Caco-2 (cell line): ENCODE data around the gene MRPL38. TPM values are rescaled to one million over a fixed set of nuclear protein-coding genes. Genes with fewer than 3 reads are reported as not detected.

Experiments
- BruUV-seq: library from RNA; stranded (reverse); fragments of 400-500 nt; replicated peaks from 2 replicates; lab custom pipeline; 2021; lab: Mats Ljungman, UMichigan
- CTCF ChIA-PET: fragments of 300-600 bp; sonication (Branson Sonifier 250); formaldehyde crosslinking; loops from one replicate; lab custom pipeline; 2022; ENCODE audit warnings: antibody characterized with exemption; lab: Charles Lee
- POLR2A ChIA-PET: fragments of 300-600 bp; sonication (Branson Sonifier 250); formaldehyde crosslinking; loops from one replicate; lab custom pipeline; 2022; ENCODE audit warnings: antibody characterized with exemption; lab: Charles Lee
- DNase-seq, 2 experiments: peaks; one replicate each; pipeline versions ENCODE4 v3.0.0 to v3.0.0-alpha.2; 2020 to 2022
- H3K27me3 ChIP-seq: replicated peaks from 2 replicates; pipeline ENCODE4 v1.6.0; 2011; ENCODE audit warnings: low read length; ENCODE audit not compliant: control insufficient read depth, insufficient read depth
- H3K36me3 ChIP-seq: 2 replicates; pipeline ENCODE4 v1.5.1; 2011; ENCODE audit warnings: low read length; ENCODE audit not compliant: control insufficient read depth, insufficient read depth
- H3K4me1 ChIP-seq: fragments of 250-450 bp; sonication (Bioruptor Pico); 2 replicates; pipeline ENCODE4 v1.5.1; 2020; ENCODE audit warnings: mild to moderate bottlenecking
- H3K4me3 ChIP-seq: 2 replicates; pipeline ENCODE4 v1.5.1; 2011; ENCODE audit warnings: low read depth, mild to moderate bottlenecking, control low read depth, low read length
- H3K9me3 ChIP-seq: fragments of 250-450 bp; sonication (Bioruptor Pico); 2 replicates; pipeline ENCODE4 v1.5.1; 2020; ENCODE audit warnings: mild to moderate bottlenecking, moderate library complexity
- H3K27ac Mint-ChIP-seq: one replicate; pipeline ENCODE4 v1.8.0; 2022; ENCODE audit warnings: mixed read lengths; ENCODE audit not compliant: unreplicated experiment
- H3K27me3 Mint-ChIP-seq: one replicate; pipeline ENCODE4 v1.8.0; 2022; ENCODE audit warnings: mixed read lengths; ENCODE audit not compliant: insufficient read depth, unreplicated experiment
- H3K36me3 Mint-ChIP-seq: one replicate; pipeline ENCODE4 v1.8.0; 2022; ENCODE audit warnings: mild to moderate bottlenecking, mixed read lengths; ENCODE audit not compliant: insufficient read depth, unreplicated experiment
- H3K4me1 Mint-ChIP-seq: one replicate; pipeline ENCODE4 v1.8.0; 2022; ENCODE audit warnings: low read depth, mixed read lengths; ENCODE audit not compliant: unreplicated experiment
- H3K4me3 Mint-ChIP-seq: one replicate; pipeline ENCODE4 v1.8.0; 2022; ENCODE audit warnings: mild to moderate bottlenecking, moderate library complexity, mixed read lengths; ENCODE audit not compliant: unreplicated experiment
- H3K9me3 Mint-ChIP-seq: one replicate; pipeline ENCODE4 v1.8.0; 2022; ENCODE audit warnings: mixed read lengths; ENCODE audit not compliant: unreplicated experiment
- intact Hi-C: fragments of 100-400 bp; cut with micrococcal nuclease; formaldehyde crosslinking; loops from one replicate; pipeline ENCODE4 v1.10.0; 2022; ENCODE audit not compliant: unreplicated experiment
- total RNA-seq: library from RNA; stranded (reverse); gene quantifications from 2 replicates; pipeline ENCODE4 v1.2.3, GENCODE V29; 2022
- TF ChIP-seq, protein P1 (sequence below), 2 experiments: fragments of 200-600 bp in 1 of 2; IDR thresholded peaks; 1 replicate in 1 of 2; 2 replicates in 1 of 2; pipeline versions ENCODE4 v1.5.1 to v1.8.0; 2011 to 2022; ENCODE audit warnings: antibody characterized with exemption in 1 of 2, control low read depth in 1 of 2, inconsistent platforms in 1 of 2, low read depth in 1 of 2, low read length in 1 of 2, mild to moderate bottlenecking in 1 of 2, moderate library complexity in 1 of 2; ENCODE audit not compliant: insufficient read depth in 1 of 2, severe bottlenecking in 1 of 2, unreplicated experiment in 1 of 2

MRPL38 gene
- total RNA-seq, 1 experiment from 2014 or later, result 163 TPM

DNA sequence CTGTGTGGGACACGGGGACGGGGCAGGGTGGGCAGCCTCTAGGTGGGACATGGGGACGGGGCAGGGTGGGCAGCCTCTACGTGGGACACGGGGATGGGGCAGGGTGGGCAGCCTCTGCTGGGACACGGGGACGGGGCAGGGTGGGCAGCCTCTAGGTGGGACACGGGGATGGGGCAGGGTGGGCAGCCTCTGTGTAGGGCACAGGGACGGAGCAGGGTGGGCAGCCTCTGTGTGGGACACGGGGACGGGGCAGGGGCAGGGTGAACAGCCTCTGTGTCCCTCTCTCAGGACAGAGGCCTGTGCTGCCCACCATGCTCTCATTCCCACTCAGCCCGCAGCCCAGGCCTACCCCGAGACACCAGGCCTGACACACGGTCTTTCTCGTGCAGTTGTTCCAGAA, 16.9 kb upstream of the MRPL38 start:
- no TSS peak for BruUV-seq
- H3K4me3 ChIP-seq, result no peak overlapping the region
- H3K36me3 ChIP-seq, result no peaks in the 10 kb centered on the region; the same call in 1 of the 2 replicates
- Mint-ChIP-seq H3K9me3 (no peaks in the 10 kb centered on the region), H3K27me3 (no peaks in the 10 kb centered on the region), H3K27ac (no peak overlapping the region), H3K36me3 (no peaks in the 10 kb centered on the region), H3K4me1 (peaks cover 6% of the 10 kb centered on the region), H3K4me3 (no peak overlapping the region)
- TF ChIP-seq, protein P1, sequence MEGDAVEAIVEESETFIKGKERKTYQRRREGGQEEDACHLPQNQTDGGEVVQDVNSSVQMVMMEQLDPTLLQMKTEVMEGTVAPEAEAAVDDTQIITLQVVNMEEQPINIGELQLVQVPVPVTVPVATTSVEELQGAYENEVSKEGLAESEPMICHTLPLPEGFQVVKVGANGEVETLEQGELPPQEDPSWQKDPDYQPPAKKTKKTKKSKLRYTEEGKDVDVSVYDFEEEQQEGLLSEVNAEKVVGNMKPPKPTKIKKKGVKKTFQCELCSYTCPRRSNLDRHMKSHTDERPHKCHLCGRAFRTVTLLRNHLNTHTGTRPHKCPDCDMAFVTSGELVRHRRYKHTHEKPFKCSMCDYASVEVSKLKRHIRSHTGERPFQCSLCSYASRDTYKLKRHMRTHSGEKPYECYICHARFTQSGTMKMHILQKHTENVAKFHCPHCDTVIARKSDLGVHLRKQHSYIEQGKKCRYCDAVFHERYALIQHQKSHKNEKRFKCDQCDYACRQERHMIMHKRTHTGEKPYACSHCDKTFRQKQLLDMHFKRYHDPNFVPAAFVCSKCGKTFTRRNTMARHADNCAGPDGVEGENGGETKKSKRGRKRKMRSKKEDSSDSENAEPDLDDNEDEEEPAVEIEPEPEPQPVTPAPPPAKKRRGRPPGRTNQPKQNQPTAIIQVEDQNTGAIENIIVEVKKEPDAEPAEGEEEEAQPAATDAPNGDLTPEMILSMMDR (IDR thresholded peaks at IDR 0.05; ENCODE audit: insufficient read depth in 1 of 2, low read depth in 1 of 2, low read length in 1 of 2, severe bottlenecking in 1 of 2, unreplicated experiment in 1 of 2), result no peak
- H3K4me1 ChIP-seq, result no peaks in the 10 kb centered on the region
- ChIA-PET CTCF (interaction anchor here (2.3 kb wide), 1 partner anchor 16 kb away, joined by 11 read pairs; the partner anchor contains the start of gene MRPL38), POLR2A (no interaction called here)
- intact Hi-C loops, result no loop called here
- H3K9me3 ChIP-seq, result no peaks in the 10 kb centered on the region
- no peak for DNase-seq
- no peaks in the 10 kb centered on the region for H3K27me3 ChIP-seq

DNA sequence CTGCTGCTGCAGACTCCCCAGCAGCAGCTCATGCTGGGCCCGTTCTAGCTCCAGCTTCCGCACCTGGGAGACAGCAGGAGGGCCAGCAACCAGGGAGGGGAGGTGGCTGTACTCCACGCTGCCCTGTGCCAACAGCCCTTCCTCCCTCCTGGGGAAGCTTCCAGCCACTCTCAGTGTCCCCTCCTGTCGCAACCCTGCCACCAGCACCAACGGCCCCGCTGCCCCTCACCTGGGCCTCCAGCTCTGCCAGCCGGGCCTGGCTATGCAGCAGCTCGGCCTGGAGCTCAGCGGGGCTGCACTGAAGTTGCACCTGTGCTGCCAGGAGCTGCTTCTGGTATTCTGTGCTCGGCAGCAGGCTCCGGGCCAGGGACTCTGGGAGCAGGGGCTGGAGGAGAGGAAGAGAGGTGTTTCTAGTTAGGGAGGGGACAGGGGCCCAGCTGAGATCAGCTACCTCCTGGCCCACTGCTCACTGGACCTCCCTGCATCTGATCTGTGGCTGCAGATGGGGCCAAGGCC, 15.4 kb upstream of the MRPL38 start:
- ChIA-PET CTCF (interaction anchor here (0.6 to 2.3 kb wide), 3 partner anchors 15 to 262 kb away, joined by 3 to 11 read pairs (median 3); partner anchors contain the start of gene MRPL38), POLR2A (interaction anchor here (0.5 kb wide), 1 partner anchor 26 kb away, joined by 3 read pairs; no protein-coding TSS in a partner anchor)
- Mint-ChIP-seq H3K36me3 (no peaks in the 10 kb centered on the region), H3K27ac (no peak overlapping the region), H3K4me1 (peaks cover 6% of the 10 kb centered on the region), H3K4me3 (no peak overlapping the region), H3K9me3 (no peaks in the 10 kb centered on the region), H3K27me3 (no peaks in the 10 kb centered on the region)
- H3K4me3 ChIP-seq, result no peak overlapping the region
- H3K27me3 ChIP-seq, result no peaks in the 10 kb centered on the region
- H3K9me3 ChIP-seq, result no peaks in the 10 kb centered on the region
- intact Hi-C loops, result no loop called here
- no peaks in the 10 kb centered on the region for H3K4me1 ChIP-seq
- TF ChIP-seq, protein P1 (IDR thresholded peaks at IDR 0.05; ENCODE audit: insufficient read depth in 1 of 2, low read depth in 1 of 2, low read length in 1 of 2, severe bottlenecking in 1 of 2, unreplicated experiment in 1 of 2), result no peak
- no TSS peak for BruUV-seq
- H3K36me3 ChIP-seq, result no peaks in the 10 kb centered on the region; the same call in 1 of the 2 replicates
- no peak for DNase-seq

DNA sequence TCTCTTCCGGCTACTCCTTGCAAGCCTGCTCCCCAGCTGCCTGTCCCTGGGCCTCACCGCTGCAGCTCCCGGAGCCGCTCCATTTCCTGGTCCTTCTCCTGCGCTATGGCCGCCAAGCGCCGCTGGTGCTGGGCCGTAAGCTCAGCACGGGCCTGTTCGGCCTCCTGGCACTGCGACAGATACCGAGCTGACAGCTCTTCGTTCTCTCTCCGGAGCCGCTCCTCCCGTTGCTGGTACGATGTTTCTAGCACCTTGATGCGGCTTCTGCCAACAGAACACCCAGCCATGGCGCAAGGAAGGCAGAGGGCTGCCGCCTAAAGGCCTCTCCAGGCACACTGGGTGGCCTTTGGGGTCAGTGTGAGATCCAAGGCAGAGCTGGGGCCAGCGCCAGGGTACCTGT, 14.9 kb upstream of the MRPL38 start:
- H3K36me3 ChIP-seq, result no peaks in the 10 kb centered on the region; the same call in 1 of the 2 replicates
- TF ChIP-seq, protein P1 (IDR thresholded peaks at IDR 0.05; ENCODE audit: insufficient read depth in 1 of 2, low read depth in 1 of 2, low read length in 1 of 2, severe bottlenecking in 1 of 2, unreplicated experiment in 1 of 2), result no peak
- intact Hi-C loops, result no loop called here
- H3K27me3 ChIP-seq, result no peaks in the 10 kb centered on the region
- H3K9me3 Mint-ChIP-seq, result no peaks in the 10 kb centered on the region
- H3K27me3 Mint-ChIP-seq, result no peaks in the 10 kb centered on the region
- peaks cover 6% of the 10 kb centered on the region for H3K4me1 Mint-ChIP-seq
- no peak overlapping the region for H3K4me3 Mint-ChIP-seq
- ChIA-PET CTCF (interaction anchor here (0.6 to 2.3 kb wide), 3 partner anchors 14 to 262 kb away, joined by 3 to 11 read pairs (median 5); partner anchors contain the start of gene MRPL38), POLR2A (interaction anchor here (0.5 kb wide), 1 partner anchor 26 kb away, joined by 3 read pairs; no protein-coding TSS in a partner anchor)
- H3K4me1 ChIP-seq, result no peaks in the 10 kb centered on the region
- no TSS peak for BruUV-seq
- H3K9me3 ChIP-seq, result no peaks in the 10 kb centered on the region
- H3K4me3 ChIP-seq, result no peak overlapping the region
- no peak overlapping the region for H3K27ac Mint-ChIP-seq
- no peaks in the 10 kb centered on the region for H3K36me3 Mint-ChIP-seq
- no peak for DNase-seq
